Suppressor macrophage (primary cell): ENCODE measurements around the gene C5orf24.
"Not testable (repeated sequence)": the region's sequence is repeated elsewhere in the genome, so short reads cannot be mapped to it uniquely, and the experiment has no call there.

Experiments
- DNase-seq, 4 experiments: peaks; one replicate each; pipeline ENCODE4 v3.0.0-alpha.2; 2020 to 2022

C5orf24 gene

DNA sequence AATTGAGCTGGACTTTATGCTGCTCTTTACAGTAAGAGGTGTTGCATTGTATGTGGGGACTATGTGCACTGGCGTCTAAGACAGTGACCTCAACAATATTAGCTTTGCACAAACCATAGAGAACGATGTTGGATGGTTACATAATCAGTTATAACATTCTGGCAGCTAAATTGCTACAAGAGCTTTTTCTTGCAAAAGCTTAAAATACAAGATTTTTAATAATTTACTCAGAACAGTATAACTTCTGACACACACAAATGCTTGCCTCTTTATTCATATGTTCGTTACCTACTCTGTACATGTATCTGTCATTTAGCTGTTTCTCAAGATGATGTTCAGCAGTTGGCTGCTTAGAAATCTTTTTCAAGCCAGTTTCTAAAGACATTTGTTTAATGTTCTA, 11.6 kb downstream of the C5orf24 start:
- DNase-seq: no peak

DNA sequence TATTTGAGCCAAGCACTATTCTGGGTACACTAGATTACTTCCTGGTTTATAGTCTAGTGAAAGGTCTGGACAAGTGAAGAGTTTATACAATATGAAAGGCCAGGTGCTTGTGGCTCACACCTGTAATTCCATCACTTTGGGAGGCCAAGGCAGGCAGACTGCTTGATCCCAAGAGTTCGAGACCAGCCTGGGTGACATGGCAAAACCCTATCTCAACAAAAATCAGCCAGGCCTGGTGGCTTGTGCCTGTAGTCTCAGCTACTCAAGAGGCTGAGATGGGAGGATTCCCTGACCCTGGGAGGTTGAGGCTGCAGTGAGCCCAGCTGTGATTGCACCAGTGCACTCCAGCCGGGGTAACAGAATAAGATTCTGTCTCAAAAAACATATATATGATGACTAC, 18.9 kb downstream of the C5orf24 start:
- DNase-seq: no peak

DNA sequence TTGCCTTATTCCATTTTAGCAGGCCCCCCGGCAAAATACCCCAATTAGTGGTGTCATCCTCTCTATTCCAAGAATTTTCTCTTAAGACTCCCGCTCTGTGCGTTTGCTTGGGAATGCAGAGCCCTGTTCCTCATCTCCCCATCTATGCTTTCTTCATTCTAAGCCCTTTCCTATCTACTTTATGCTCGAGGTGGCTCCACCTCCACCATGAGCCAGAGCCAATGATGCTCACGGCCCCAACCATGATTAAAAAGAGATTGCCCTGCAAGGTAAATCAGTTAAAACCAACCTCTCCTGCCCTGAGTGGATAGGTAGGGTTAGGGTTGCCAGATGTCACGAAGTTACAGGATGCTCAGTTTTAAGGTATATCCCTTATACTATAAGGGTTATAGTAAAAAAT, 27.7 kb downstream of the C5orf24 start:
- peak in 1 of 4 experiments; percentile 5 for DNase-seq

DNA sequence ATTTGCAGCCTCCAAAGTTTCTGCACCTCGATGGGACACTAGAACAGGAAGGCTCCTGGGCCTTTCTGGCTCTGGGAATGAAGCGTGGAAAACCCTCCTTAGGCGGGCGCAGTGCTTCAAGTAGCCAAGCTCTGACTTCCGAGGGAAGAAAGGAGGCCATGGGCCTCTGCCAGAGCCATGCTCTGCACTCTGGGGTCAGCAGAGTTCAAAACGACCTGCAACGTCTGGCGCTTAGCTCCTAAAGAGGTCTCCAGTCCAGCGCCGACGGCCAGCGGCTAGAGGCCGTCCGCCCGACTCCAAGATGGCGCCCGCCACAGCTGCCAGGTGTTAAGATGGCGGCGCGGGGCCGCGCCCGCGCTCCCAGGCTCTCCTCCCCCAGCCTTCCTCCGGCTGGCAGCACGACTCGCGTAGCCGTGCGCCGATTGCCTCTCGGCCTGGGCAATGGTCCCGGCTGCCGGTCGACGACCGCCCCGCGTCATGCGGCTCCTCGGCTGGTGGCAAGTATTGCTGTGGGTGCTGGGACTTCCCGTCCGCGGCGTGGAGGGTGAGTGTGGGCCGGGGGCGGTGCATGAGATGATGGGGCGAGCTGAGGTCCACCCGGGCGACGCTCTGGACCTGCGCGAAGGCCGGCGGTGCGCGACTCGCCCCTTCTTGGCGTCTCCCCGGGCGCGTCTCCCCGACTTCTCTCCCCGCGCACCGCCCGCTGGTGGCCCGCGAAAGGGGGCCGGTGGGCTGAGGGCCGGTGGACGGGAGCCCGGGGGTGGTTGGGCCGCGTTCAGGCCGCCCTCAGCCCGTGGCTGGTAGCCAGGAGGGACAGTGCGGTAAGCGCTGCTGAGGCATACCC, 28.4 kb downstream of the C5orf24 start, which contains the start of gene TXNDC15:
Gene TXNDC15, plus strand, starts transcription at position 385 of the 844 bp plus-strand sequence. Its CDS starts 57 bp downstream, at position 442.
- peak; percentile 91 to 96 (median 94) for DNase-seq

DNA sequence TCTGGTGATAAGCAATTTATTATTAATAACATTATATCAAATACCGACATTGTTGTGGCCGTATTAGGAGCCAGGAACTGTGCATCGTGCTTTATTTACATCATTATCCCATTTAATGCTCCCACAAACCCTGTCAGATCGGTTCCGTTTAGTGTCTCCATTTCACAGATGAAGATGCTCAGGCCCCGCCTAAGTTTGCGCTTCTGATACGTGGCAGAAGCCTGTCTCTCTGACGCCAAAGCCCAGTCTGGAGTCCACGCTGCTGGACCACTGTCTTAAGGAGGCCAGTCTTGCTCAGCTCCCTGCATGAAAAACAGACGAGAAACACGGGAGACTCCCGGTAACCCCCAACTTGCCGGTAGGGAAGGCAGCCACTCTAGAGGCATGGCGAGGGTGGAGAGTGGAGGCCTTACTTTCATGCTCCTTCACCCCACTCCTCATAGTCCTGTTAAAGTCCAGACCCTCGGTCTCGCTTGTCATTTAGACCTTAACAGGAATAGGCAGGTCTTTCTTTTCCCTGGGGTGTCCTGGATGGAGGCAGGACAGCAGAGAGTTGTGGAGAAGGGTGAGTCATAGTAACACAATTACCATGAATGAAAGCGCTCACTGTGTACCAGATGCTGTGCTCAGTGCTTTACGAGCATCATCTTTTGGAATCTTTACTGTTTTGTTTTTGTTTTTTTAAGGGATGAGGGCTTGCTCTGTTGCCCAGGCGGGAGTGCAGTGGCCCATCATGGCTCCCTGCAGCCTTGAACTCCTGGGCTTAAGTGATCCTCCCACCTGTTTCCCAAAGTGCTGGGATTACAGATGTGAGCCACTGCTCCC, 29.3 kb downstream of the C5orf24 start:
- DNase-seq: peak; percentile 52 to 68 (median 64)

DNA sequence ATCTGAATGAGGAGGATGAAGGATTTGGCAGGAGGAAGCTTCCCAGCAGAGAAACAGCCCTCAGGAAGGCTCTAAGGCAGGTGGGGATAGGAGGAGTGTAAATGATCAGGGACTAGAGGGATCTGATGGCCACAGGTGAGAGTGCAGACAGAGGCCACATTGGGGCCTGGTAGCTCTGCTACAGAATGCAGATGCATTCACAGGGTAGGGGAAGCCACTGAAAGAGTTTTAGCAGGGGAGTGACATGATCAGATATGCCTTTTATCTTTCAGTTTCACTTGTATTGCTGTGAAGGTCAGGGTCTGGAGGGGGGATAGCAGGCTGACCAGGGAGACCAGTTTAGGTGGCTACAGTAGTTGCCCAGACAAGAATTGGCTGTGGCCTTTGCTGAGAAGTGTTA, 31.4 kb downstream of the C5orf24 start:
- DNase-seq: no peak

DNA sequence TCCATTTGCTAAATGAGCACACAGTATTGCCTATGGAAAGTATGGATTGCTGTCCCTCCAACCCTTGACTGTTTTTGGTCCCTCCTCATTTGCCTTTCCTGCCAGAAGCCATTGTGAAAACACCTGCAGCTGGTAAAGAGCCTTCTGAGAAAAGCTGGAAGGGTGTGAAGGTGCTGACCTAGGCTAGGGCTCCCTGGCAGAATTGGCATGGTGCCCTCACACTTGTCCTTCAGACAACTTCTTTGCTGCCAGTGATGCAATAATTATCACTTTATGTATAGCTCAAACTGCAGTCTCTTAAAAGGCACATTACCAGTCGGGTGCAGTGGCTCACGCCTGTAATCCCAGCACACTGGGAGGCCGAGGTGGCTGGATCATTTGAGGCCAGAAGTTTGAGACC, 32.6 kb downstream of the C5orf24 start:
- no peak for DNase-seq

DNA sequence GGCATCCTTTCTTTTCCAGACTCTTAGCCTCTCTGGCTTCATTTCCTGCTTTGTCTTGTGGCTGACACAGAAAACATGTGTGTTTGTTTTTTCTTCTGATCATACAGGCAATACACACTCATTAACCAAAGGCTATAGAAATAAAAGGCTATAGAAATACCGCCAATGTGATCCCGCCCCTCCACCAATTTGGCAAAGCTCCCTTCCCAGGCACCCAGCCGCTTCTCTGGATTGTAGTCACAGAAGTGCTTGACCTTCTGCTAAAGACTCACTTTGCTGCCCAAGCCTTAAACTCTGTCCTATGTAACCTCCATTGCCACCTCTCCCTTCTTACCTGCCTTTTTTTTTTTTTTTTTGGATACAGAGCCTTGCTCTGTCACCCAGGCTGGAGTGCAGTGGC, 33.7 kb downstream of the C5orf24 start:
- no peak for DNase-seq

DNA sequence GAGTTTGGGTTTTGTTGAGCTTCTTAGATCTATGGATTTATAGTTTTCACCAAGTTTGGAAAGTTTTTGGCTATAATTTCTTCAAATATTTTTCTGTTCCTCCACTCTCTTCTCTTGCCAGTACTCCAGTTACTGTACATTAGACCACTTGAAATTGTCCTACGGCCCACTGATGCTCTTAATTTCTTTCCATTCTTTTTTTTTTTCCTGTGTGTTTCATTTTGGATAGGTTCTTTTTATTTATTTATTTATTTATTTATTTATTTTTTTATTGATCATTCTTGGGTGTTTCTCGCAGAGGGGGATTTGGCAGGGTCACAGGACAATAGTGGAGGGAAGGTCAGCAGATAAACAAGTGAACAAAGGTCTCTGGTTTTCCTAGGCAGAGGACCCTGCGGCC, 35.2 kb downstream of the C5orf24 start:
- not testable (repeated sequence) for DNase-seq

DNA sequence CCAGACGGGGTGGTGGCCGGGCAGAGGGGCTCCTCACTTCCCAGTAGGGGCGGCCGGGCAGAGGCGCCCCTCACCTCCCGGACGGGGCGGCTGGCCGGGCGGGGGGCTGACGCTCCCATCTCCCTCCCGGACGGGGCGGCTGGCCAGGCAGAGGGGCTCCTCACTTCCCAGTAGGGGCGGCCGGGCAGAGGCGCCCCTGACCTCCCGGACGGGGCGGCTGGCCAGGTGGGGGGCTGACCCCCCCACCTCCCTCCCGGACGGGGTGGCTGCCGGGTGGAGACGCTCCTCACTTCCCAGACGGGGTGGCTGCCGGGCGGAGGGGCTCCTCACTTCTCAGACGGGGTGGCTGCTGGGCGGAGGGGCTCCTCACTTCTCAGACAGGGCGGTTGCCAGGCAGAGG, 35.9 kb downstream of the C5orf24 start:
- DNase-seq: not testable (repeated sequence)

DNA sequence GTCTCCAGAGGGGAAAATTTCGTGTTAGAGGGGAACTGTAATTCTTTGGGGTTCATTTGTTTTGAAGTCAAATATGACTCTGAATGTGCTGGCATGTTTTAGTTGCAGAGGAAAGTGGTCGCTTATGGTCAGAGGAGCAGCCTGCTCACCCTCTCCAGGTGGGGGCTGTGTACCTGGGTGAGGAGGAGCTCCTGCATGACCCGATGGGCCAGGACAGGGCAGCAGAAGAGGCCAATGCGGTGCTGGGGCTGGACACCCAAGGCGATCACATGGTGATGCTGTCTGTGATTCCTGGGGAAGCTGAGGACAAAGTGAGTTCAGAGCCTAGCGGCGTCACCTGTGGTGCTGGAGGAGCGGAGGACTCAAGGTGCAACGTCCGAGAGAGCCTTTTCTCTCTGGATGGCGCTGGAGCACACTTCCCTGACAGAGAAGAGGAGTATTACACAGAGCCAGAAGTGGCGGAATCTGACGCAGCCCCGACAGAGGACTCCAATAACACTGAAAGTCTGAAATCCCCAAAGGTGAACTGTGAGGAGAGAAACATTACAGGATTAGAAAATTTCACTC, 41.9 kb downstream of the C5orf24 start:
- no peak for DNase-seq

DNA sequence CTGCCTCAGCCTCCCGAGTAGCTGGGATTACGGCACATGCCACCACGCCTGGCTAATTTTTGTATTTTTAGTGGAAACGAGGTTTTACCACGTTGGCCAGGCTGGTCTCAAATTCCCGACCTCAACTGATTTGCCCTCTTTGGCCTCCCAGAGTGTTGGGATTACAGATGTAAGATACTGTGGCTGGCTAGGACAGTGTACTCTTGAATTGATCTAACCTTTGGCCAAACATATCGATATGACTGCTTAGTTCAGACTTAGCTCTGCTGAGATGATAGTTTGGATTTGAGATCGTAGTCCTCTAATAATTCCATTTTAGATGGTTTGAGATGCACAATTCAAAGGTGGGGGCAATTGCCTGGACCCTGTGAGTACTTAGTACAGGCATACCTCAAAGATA, 43.6 kb downstream of the C5orf24 start:
- DNase-seq: no peak

DNA sequence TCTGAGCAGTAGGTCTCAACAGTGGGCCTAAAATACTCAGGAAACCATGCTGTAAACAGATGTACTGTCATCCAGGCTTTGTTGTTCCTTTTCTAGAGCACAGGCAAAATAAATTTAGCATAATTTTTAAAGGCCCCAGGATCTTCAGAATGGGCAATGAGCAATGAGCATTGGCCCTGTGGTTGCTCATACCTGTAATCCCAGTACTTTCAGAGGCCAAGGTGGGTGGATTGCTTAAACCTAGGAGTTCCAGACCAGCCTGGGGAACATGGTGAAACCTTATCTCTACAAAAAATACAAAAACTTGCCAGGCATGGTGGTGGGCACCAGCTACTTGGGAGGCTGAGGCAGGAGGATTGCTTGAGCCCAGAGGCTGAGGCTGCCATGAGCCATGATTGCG, 45.7 kb downstream of the C5orf24 start:
- DNase-seq: no peak

DNA sequence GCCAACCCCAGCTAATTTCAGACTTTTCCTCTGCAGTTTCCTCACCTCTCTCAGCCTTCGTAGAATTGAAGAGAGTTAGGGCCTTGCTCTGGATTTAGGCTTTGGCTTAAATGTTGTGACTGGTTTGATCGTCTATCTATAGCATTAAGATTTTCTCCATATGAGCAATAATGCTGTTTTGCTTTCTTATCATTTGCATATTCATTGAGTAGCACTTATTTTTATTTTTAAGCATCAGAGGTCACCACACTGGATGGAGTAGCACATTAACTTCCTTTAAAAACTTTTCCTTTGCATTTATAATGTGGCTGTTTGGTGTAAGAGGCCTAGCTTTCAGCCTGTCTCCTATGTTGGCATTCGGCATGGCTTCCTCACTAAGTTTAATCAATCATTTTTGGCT, 46.5 kb downstream of the C5orf24 start:
- DNase-seq: no peak

DNA sequence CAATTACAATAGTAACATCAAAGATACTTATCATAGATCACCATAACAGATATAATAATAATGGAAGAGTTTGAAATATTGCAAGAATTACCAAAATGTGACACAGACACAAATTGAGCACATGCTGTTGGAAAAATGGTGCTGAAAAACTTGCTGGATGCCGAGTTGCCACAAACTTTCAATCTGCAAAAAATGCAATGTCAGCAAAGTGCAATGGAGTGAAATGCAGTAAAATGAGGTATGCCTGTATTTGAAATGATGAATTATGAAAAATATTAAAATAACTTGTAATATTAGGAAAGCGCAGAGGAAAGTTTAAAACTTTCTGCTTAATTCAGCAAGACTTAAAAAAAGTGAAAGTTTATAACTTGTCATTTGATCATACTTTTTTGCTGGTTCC, 47.2 kb downstream of the C5orf24 start:
- no peak for DNase-seq

DNA sequence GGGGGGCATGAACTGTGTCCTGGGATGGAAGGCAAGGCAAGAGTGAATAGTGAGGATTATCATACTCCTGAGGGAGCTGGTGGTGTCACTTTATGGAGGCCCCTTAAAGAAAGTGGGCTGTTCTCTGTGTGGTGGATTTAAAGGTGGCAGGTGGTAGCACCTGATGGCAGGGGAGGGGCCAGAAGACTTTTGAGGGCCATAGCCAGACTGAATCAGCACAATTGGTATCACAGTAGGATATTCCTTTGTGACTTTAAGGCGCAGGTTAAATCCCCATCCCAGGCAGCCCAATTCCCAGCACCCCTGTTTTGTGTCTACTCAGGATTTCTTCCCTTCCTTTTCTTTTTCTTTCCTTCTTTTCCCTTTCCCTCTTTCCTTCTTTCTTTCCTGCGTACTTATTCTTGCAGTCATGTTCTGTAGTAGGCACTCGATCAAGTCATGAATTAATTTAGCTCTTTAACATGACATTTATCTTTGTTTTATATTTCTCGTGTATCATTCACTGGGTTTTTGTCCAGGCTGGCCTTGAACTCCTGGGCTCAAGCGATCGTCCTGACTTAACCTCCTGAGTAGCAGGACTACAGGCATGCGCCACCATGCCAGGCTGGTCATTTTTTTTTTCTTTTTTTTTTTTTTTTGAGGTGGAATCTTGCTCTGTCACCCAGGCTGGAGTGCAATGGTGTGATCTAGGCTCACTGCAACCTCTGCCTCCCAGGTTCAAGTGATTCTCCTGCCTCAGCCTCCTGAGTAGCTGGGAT, 48.2 kb downstream of the C5orf24 start:
- DNase-seq: no peak

DNA sequence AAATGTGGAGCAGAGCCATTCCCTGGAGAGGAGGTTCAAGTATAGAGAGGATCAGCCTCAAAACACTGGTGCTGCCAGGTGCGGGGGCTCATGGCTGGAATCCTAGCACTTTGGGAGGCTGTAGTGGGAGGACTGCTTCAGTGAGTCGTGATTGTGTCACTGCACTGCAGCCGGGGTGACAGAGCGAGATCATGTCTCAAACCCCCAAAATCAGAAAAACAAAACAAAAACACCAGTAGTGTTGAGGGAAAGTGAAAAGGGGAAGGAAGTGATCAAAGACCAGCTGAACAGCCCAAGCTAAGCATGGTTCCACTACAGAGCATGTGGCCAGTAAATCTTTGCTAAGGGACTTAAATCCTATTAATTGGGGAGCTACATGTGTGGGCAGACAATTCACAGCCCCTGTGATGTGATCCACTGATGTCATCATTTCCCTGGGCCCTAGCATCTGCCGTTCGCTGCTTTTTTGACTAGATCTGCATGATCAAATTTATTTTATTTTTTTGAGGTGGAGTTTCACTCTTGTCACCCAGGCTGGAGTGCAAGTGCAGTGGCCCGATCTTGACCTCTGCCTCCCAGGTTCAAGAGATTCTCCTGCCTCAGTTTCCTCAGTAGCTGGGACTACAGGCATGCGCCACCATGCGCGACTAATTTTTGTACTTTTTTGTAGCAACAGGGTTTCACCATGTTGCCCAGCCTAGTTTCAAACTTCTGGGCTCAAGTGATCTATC, 56.5 kb downstream of the C5orf24 start:
- peak; percentile 40 to 77 (median 66) for DNase-seq

DNA sequence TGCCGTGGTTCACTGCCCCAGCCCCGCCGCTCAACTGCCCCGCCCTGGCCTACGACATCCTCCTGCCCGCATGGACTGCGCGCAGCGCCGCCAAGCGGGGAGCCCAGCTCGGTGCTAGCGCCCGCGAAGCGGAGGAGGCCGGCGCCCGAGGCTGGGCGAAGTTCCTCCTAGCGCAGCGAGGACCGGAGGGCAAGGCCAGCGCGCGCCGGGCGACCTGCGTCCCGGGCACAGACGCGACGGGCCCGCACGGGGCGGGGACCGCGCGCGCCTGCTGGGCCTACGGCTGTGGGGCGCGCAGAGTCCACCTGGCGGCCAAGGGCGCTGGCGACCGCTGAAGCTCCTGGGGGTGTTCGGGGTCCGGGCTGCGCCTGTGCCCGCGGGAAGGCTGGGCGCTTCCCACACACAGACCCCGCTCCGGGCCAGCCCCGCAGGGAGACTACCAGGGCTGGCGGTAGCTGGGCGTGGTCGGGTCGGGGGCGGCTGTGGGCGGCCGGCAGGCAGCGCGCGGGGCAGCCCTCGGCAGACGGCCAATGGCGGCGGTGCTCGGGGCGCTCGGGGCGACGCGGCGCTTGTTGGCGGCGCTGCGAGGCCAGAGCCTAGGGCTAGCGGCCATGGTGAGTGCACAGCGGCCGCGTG, 59.0 kb downstream of the C5orf24 start, which contains the start of gene PCBD2:
Gene PCBD2, plus strand, starts transcription at position 522 of the 636 bp plus-strand sequence. Its CDS starts 9 bp downstream, at position 531.
- peak; percentile 97 to 99 (median 98) for DNase-seq

DNA sequence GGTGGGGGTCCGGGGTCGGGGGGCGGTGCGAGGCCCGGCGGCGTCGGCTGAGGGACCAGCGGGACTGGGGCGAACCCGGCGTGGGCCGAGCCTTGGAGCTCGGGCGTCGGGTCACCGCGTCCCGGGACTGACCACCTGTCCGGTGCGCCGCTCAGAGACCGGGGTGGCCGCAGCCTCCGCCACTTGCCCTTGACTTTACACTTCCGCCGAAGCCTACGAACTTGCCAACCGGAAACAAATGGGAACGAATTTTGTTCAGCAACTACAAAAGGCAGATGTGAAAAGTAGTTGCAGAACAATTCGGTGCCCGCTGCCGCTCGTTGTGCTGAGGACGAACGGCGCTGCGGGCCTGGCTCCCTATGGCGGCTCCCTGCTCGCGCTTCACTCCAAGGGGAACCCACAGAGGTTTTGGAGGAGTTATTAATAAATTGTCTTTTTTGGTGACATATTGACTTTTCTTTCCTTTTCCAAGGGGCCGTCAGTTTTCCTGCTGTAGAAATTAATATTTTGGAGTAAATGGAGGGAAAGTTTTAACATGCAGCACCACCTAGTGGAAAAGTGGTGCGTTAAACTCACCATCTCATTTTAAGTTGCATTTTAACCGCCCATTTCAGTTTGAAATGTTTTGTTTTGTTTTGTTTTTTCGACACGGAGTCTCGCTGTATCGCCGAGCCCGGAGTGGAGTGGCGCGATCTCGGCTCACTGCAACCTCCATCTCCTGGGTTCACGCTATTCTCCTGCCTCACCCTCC, 59.7 kb downstream of the C5orf24 start:
- DNase-seq: peak in 3 of 4 experiments; percentile 69 to 79 (median 75)

DNA sequence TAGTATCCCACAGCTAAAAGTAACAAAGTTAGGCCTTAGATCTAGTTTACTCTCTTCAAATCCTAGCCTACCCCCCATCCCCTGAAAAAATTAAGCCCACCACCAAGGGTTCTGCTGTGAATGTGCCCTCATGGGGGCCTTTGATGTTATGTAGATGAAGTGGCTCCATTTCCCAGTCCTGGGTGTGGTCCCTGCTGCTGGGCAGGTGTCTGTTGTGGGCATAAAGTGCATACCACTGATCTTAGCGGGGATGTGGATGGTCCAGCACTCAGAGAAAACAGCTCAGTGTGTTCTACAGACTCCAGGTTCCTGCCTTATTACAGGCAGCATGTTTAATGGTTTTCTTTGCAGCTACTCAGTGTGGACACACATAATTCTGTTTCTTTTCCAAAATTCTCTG, 61.0 kb downstream of the C5orf24 start:
- no peak for DNase-seq
